GM18498 (cell line): ENCODE measurements around the gene STXBP3.
A peak's percentile ranks its signal among the peaks of the same experiment; 100 is the strongest.
"Not testable (repeated sequence)": the region's sequence is repeated elsewhere in the genome, so short reads cannot be mapped to it uniquely, and the experiment has no call there.

Source experiments
- ATAC-seq: cut with Tn5 transposase; IDR thresholded peaks from one replicate; pipeline ENCODE4 v1.9.1; 2021; ENCODE audit warnings: mild to moderate bottlenecking, moderate library complexity; ENCODE audit not compliant: unreplicated experiment

Gene STXBP3

GRCh38 chr1:108728327-108728923, 18.0 kb upstream of the STXBP3 start:
- no peak for ATAC-seq

- ATAC-seq: no peak
These were observed 17.0 kb upstream of the STXBP3 start for GRCh38 chr1:108729481-108729880.

- no peak for ATAC-seq
These were observed 14.1 kb upstream of the STXBP3 start for GRCh38 chr1:108732398-108732797.

- ATAC-seq: no peak
These were observed 12.2 kb upstream of the STXBP3 start for GRCh38 chr1:108734171-108734865.

- no peak for ATAC-seq
These were observed 4.2 kb upstream of the STXBP3 start for GRCh38 chr1:108742253-108742652.

- no peak for ATAC-seq
These were observed 493 bp upstream of the STXBP3 start for GRCh38 chr1:108745980-108746381.

- ATAC-seq: peak; percentile 23
These were observed 837 bp downstream of the STXBP3 start for GRCh38 chr1:108747171-108747850.

- ATAC-seq: no peak
These were observed 1.4 kb downstream of the STXBP3 start for GRCh38 chr1:108747898-108748297.

- no peak for ATAC-seq
These were observed 2.6 kb downstream of the STXBP3 start for GRCh38 chr1:108749081-108749480.

- ATAC-seq: no peak
These were observed 4.2 kb downstream of the STXBP3 start for GRCh38 chr1:108750476-108751181.

- no peak for ATAC-seq
These were observed 6.9 kb downstream of the STXBP3 start for GRCh38 chr1:108753363-108753762.

- no peak for ATAC-seq
These were observed 12.3 kb downstream of the STXBP3 start for GRCh38 chr1:108758796-108759195.

- no peak for ATAC-seq
These were observed 20.6 kb downstream of the STXBP3 start for GRCh38 chr1:108767115-108767514.

GRCh38 chr1:108767708-108768107, 21.2 kb downstream of the STXBP3 start:
- ATAC-seq: no peak

GRCh38 chr1:108777839-108778238, 31.4 kb downstream of the STXBP3 start:
- no peak for ATAC-seq

- ATAC-seq: no peak
These were observed 33.0 kb downstream of the STXBP3 start for GRCh38 chr1:108779455-108779854.

GRCh38 chr1:108780937-108781574, 34.6 kb downstream of the STXBP3 start:
- no peak for ATAC-seq

- ATAC-seq: not testable (repeated sequence)
These were observed 35.1 kb downstream of the STXBP3 start for GRCh38 chr1:108781575-108781944.

- no peak for ATAC-seq
These were observed 38.8 kb downstream of the STXBP3 start for GRCh38 chr1:108785264-108785663.

- no peak for ATAC-seq
These were observed 39.4 kb downstream of the STXBP3 start for GRCh38 chr1:108785880-108786279.

GRCh38 chr1:108791790-108792189, 45.3 kb downstream of the STXBP3 start:
- ATAC-seq: no peak
